Measurements from ENCODE around the gene C1QTNF9B.

C1QTNF9B gene

GRCh38 chr13:23847497-23847896 is 49.8 kb downstream of the C1QTNF9B start:
- no peaks in the 10 kb centered on the region for H3K27me3 ChIP-seq (ENCODE audit: insufficient read depth, insufficient read length)
- peaks cover 3% of the 10 kb centered on the region for H3K4me1 ChIP-seq (ENCODE audit: insufficient read depth, insufficient read length)
- no peaks in the 10 kb centered on the region for H3K9me3 ChIP-seq (ENCODE audit: insufficient read depth, low read length)
- no peak for DNase-seq (ENCODE audit: low read depth, low spot score)
- TF ChIP-seq SUZ12 (IDR thresholded peaks at IDR 0.05; ENCODE audit: extremely low read depth, insufficient read depth, insufficient read length): no peak
- TF ChIP-seq YY1 (IDR thresholded peaks at IDR 0.05; ENCODE audit: insufficient read depth, insufficient read length): no peak
- H3K9ac ChIP-seq (ENCODE audit: insufficient read length, low read depth): no peak overlapping the region
- H3K4me3 ChIP-seq (ENCODE audit: insufficient read length, low read depth): no peak overlapping the region
- H3K36me3 ChIP-seq (ENCODE audit: insufficient read depth, insufficient read length, low read length): peaks cover 3% of the 10 kb centered on the region

GRCh38 chr13:23845105-23845725 is 52.1 kb downstream of the C1QTNF9B start:
- Histone ChIP-seq H3K9ac (ENCODE audit: insufficient read length, low read depth) (no peak overlapping the region), H3K36me3 (ENCODE audit: insufficient read depth, insufficient read length, low read length) (peaks cover 9% of the 10 kb centered on the region), H3K4me1 (ENCODE audit: insufficient read depth, insufficient read length) (peaks cover 3% of the 10 kb centered on the region)

GRCh38 chr13:23844132-23844531 is 53.2 kb downstream of the C1QTNF9B start:
- no peaks in the 10 kb centered on the region for H3K9me3 ChIP-seq (ENCODE audit: insufficient read depth, low read length)
- no peaks in the 10 kb centered on the region for H3K27me3 ChIP-seq (ENCODE audit: insufficient read depth, insufficient read length)
- no peak overlapping the region for H3K4me3 ChIP-seq (ENCODE audit: insufficient read length, low read depth)
- TF ChIP-seq ZNF274 (IDR thresholded peaks at IDR 0.05; ENCODE audit: low read depth, low read length) (no peak), SUZ12 (IDR thresholded peaks at IDR 0.05; ENCODE audit: extremely low read depth, insufficient read depth, insufficient read length) (no peak), YY1 (IDR thresholded peaks at IDR 0.05; ENCODE audit: insufficient read depth, insufficient read length) (no peak)
- H3K36me3 ChIP-seq (ENCODE audit: insufficient read depth, insufficient read length, low read length): peaks cover 9% of the 10 kb centered on the region
- H3K9ac ChIP-seq (ENCODE audit: insufficient read length, low read depth): no peak overlapping the region
- peaks cover 3% of the 10 kb centered on the region for H3K4me1 ChIP-seq (ENCODE audit: insufficient read depth, insufficient read length)
- no peak for DNase-seq (ENCODE audit: low read depth, low spot score)

More at GRCh38 chr13:23845105-23845725, 52.1 kb downstream of the C1QTNF9B start:
- no peak for DNase-seq (ENCODE audit: low read depth, low spot score)
- no peak overlapping the region for H3K4me3 ChIP-seq (ENCODE audit: insufficient read length, low read depth)
- TF ChIP-seq ZNF274 (IDR thresholded peaks at IDR 0.05; ENCODE audit: low read depth, low read length) (no peak), YY1 (IDR thresholded peaks at IDR 0.05; ENCODE audit: insufficient read depth, insufficient read length) (no peak), SUZ12 (IDR thresholded peaks at IDR 0.05; ENCODE audit: extremely low read depth, insufficient read depth, insufficient read length) (no peak)
- no peaks in the 10 kb centered on the region for H3K27me3 ChIP-seq (ENCODE audit: insufficient read depth, insufficient read length)
- H3K9me3 ChIP-seq (ENCODE audit: insufficient read depth, low read length): no peaks in the 10 kb centered on the region

GRCh38 chr13:23843436-23843835 is 53.9 kb downstream of the C1QTNF9B start:
- TF ChIP-seq SUZ12 (IDR thresholded peaks at IDR 0.05; ENCODE audit: extremely low read depth, insufficient read depth, insufficient read length) (no peak), ZNF274 (IDR thresholded peaks at IDR 0.05; ENCODE audit: low read depth, low read length) (no peak), YY1 (IDR thresholded peaks at IDR 0.05; ENCODE audit: insufficient read depth, insufficient read length) (no peak)
- Histone ChIP-seq H3K36me3 (ENCODE audit: insufficient read depth, insufficient read length, low read length) (peaks cover 9% of the 10 kb centered on the region), H3K9ac (ENCODE audit: insufficient read length, low read depth) (no peak overlapping the region), H3K4me3 (ENCODE audit: insufficient read length, low read depth) (no peak overlapping the region), H3K4me1 (ENCODE audit: insufficient read depth, insufficient read length) (peaks cover 3% of the 10 kb centered on the region), H3K9me3 (ENCODE audit: insufficient read depth, low read length) (no peaks in the 10 kb centered on the region), H3K27me3 (ENCODE audit: insufficient read depth, insufficient read length) (no peaks in the 10 kb centered on the region)
- DNase-seq (ENCODE audit: low read depth, low spot score): no peak

GRCh38 chr13:23842406-23842805 is 54.9 kb downstream of the C1QTNF9B start:
- no peaks in the 10 kb centered on the region for H3K27me3 ChIP-seq (ENCODE audit: insufficient read depth, insufficient read length)
- H3K4me1 ChIP-seq (ENCODE audit: insufficient read depth, insufficient read length): peaks cover 3% of the 10 kb centered on the region
- H3K36me3 ChIP-seq (ENCODE audit: insufficient read depth, insufficient read length, low read length): peaks cover 7% of the 10 kb centered on the region
- DNase-seq (ENCODE audit: low read depth, low spot score): no peak
- no peak for TF ChIP-seq SUZ12 (IDR thresholded peaks at IDR 0.05; ENCODE audit: extremely low read depth, insufficient read depth, insufficient read length)
- no peak for TF ChIP-seq ZNF274 (IDR thresholded peaks at IDR 0.05; ENCODE audit: low read depth, low read length)
- TF ChIP-seq YY1 (IDR thresholded peaks at IDR 0.05; ENCODE audit: insufficient read depth, insufficient read length): no peak
- no peak overlapping the region for H3K4me3 ChIP-seq (ENCODE audit: insufficient read length, low read depth)
- H3K9ac ChIP-seq (ENCODE audit: insufficient read length, low read depth): no peak overlapping the region
- no peaks in the 10 kb centered on the region for H3K9me3 ChIP-seq (ENCODE audit: insufficient read depth, low read length)
